Cerebellar cortex (tissue), 1 donor: ENCODE results near the gene FAM25G.
A peak's percentile ranks its signal among the peaks of the same experiment; 100 is the strongest.

Experiments used
- DNase-seq: peaks from one replicate; pipeline ENCODE4 v3.0.0-alpha.2; 2015; ENCODE audit warnings: low spot score

FAM25G gene

GRCh38 chr10:47449102-47449978 is 42.2 kb downstream of the FAM25G start:
- no peak for DNase-seq

DNA sequence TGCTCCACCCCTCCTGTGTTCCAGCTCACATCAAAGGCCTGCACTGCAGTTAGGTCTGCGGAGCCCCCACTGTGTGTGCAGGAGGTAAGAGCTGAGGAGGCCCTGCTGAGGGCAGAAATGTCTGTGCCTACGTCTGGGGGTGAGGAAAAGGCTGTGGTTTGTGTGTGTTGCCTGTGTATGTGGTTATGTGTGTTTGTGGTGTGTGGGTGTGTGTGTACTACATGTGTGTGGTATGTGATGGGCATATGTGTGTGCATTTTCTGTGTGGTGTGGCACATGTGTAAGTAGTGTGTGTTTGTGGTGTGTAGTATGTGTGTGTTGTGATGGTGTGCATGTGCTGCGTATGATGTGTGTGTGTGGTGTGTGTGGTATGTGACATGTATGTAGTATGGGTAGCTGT is 43.8 kb downstream of the FAM25G start:
- no peak for DNase-seq

DNA sequence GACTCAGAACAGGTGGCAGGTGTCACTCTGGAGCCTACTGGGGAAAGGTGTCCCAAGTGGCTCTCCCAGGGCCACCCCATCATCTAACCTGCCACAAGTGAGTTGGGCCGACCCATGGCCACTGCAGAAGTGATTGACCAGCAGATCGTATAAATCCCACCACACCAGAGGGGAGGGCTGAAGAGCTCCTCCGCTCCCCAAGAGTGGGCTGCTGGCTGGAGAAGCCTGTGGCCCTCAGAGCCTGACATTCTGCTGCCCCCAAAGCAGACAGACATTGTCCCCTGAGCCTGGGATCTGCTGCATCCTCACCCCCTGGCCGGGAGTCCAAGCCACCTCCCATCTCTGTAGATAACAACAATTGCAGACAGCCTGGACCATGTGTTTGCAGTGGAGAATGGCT is 44.3 kb downstream of the FAM25G start:
- DNase-seq: no peak

DNA sequence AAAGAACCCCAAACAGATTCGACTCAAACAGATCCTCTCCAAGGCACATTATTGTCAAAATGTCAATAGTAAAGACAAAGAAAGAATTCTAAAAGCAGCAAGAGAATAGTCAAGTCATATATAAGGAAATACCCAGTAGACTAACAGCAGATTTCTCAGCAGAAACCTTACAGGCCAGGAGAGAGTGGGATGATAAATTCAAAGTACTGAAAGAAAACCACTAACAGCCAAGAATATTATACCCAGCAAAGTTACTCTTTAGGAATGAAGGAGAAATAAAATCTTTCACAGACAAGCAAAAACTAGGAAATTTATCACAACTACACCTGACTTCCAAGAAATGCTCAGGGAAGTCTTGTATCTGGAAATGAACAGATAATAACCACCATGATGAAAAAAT is 45.8 kb downstream of the FAM25G start:
- no peak for DNase-seq

GRCh38 chr10:47444047-47444446 is 47.5 kb downstream of the FAM25G start:
- no peak for DNase-seq

GRCh38 chr10:47443145-47443544 is 48.4 kb downstream of the FAM25G start:
- DNase-seq: no peak

DNA sequence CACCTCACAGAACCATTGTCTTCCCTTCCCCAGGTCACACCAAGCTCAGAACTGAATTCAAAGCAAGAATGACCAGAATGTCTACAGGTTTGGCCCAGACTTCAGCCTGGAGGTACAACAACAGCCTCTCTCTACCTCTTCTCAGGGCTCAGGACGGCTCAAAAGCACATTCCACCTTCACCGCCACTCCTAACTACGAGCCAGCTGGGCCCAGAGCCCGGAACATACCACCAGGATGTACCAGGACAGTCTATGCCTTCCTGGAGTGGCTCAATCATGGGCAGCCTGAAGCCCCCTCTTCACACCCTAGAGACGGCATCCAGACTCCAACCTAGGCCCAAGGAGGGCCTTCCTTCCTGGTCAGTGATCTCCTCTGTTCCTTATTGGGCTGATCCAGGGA is 49.1 kb downstream of the FAM25G start:
- no peak for DNase-seq

DNA sequence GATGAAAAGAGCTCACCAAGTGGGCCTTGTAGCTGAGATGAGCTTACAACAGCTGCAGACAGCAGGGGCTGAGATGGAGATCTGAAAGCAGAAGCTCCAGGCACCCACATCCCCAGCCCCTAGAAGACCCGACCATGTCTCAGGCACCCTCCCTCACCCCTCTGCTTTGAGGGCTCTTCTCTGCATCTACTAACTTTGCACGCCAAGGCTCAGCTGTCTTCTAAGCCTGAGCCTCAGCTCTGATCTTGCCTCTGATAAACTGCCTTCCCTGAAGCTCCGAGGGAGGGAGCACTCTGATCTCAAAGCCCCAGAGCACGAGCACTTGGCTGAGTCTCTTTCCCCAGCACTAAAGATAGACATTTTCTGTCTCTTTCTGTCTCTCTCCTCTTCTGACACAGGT is 49.6 kb downstream of the FAM25G start:
- no peak for DNase-seq

GRCh38 chr10:47440207-47440606 is 51.3 kb downstream of the FAM25G start:
- no peak for DNase-seq

DNA sequence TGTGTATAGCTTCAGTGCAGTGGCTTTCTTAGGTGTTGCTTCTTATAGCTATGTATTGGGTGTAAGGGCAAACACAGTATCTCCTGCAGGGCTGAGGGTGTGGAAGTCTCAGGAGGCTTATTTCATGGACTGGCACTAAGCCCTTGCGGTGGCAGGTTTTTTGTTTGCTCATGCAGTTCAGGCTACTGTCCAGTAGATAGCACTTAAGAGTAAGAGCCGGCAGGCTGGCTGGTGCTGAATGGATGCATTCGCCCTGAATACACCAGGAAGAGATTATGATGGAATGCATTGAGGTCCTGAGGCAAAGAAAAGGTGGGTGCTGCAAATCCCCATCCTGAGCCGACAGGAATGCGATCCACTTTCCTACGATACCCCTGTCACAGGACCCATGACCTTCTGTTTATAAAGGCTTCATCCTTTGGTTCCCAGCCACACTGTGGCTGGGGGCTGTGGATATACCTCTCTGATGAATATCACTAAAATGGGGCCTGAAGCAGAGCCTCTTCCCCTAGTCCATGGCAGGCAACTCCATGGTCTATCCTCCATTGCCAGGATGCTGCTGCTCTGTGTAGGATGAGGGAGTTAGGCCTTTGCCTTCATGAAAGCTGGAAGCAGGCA is 52.5 kb downstream of the FAM25G start:
- DNase-seq: peak; percentile 21
